Activated T-cell treated with anti-CD3 and anti-CD28 coated beads, Interleukin-2, amount 50 U/mL, for 72 hours (primary cell): Measurements from ENCODE around the gene DHX58. TPM values are rescaled to one million over a fixed set of nuclear protein-coding genes. Genes with fewer than 3 reads are reported as not detected.
A peak's percentile ranks its signal among the peaks of the same experiment; 100 is the strongest.

Experiments used
- ATAC-seq, 2 donors: fragments of 150-1000 bp; cut with Tn5 transposase; replicated peaks in 1 of 2; 2 replicates each; pipeline ENCODE4 v1.10.0; 2021; ENCODE audit warnings: moderate library complexity in 2 of 2, mild to moderate bottlenecking in 1 of 2
- DNase-seq, 2 donors: peaks; one replicate each; pipeline ENCODE4 v3.0.0; 2021 to 2022; ENCODE audit warnings: mixed read lengths in 1 of 2
- H3K27ac Mint-ChIP-seq: one replicate; pipeline ENCODE4 v1.8.0; 2022; ENCODE audit warnings: mild to moderate bottlenecking, moderate library complexity, mixed read lengths
- H3K27me3 Mint-ChIP-seq: one replicate; pipeline ENCODE4 v1.8.0; 2022; ENCODE audit warnings: low read depth, mixed read lengths
- H3K36me3 Mint-ChIP-seq, 2 donors: one replicate each; pipeline ENCODE4 v1.8.0; 2022; ENCODE audit warnings: mixed read lengths in 2 of 2, mild to moderate bottlenecking in 1 of 2; ENCODE audit not compliant: insufficient read depth in 2 of 2
- H3K4me1 Mint-ChIP-seq: one replicate; pipeline ENCODE4 v1.8.0; 2022; ENCODE audit warnings: low read depth, mixed read lengths
- H3K4me3 Mint-ChIP-seq, 2 donors: one replicate each; pipeline ENCODE4 v1.8.0; 2022; ENCODE audit warnings: mild to moderate bottlenecking in 2 of 2, mixed read lengths in 2 of 2, moderate library complexity in 2 of 2
- H3K9me3 Mint-ChIP-seq, 2 donors: one replicate each; pipeline ENCODE4 v1.8.0; 2022; ENCODE audit warnings: mixed read lengths in 2 of 2
- total RNA-seq, 2 donors: library from RNA; stranded (reverse); gene quantifications; one replicate each; pipeline ENCODE4 v1.2.3, GENCODE V29; 2022

The DHX58 gene
- total RNA-seq, 2 donors from 2014 or later = 33.2 to 62.0 TPM

DNA sequence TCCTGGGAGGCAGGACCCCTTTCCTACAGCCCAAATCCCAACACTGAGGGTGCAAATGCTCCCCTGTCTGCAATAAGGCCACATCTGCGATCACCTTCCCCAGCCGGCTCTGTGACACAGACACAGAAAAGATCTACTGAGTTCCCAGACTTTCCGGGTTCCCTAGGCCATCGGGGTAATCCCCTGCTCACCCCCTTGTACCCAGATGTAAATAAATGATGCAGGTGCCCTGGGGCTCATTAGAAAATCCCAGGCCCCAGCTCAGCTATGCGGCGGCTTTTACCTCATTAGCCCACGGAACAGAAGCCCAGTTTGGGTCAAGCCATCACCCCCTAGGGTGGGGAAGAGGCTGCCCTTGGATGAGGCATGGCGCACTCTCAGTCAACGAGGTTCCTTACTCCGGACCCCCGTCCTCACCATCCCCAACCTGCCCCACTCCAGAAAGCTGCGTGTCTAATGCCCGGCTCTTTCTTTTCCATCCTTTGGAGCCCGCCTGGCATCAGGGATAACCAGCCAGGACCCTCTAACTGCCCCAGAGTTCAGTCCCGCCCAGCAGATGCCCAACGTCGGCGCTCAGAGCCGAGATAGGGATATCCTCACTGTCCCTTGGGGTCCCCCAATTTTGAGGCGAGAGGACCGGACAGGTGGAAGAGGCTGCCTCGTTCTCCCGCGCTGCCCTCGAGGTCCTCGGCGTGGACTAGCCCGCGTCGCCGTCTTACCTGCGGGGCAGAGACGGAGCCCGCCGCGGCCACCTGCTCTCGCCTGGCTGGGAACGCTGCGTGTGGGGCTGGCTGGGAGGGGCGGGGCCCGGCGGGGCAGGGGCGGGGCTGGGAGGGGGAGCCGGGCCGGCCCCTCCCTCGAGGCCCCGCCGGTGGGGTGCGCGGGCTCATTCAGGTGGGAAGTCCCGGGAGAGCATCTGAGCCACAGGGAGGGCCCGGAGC is 14.6 kb downstream of the DHX58 start, which contains the start of gene ZNF385C:
ZNF385C (minus strand) TSS at position 783 of the 941 bp plus-strand sequence. CDS start 35,417 bp downstream, outside the sequence.
- H3K4me3 Mint-ChIP-seq = peak within 1 kb of the TSS; percentile 61 to 63
- no peaks in the 10 kb centered on the region for H3K9me3 Mint-ChIP-seq
- peaks cover 22% of the 10 kb centered on the region for H3K27me3 Mint-ChIP-seq
- H3K36me3 Mint-ChIP-seq = no peaks in the 10 kb centered on the region
- peaks cover 10% of the 10 kb centered on the region for H3K4me1 Mint-ChIP-seq
- no peak within 1 kb of the TSS for H3K27ac Mint-ChIP-seq
- DNase-seq = peak in 1 of 2 donors; percentile 45
- ATAC-seq = peak; percentile 72 to 73

GRCh38 chr17:42096360-42097111 is 16.0 kb downstream of the DHX58 start:
- Mint-ChIP-seq H3K9me3 (no peaks in the 10 kb centered on the region), H3K27ac (no peak overlapping the region), H3K4me3 (no peak overlapping the region), H3K36me3 (no peaks in the 10 kb centered on the region), H3K27me3 (peaks cover 22% of the 10 kb centered on the region), H3K4me1 (peaks cover 10% of the 10 kb centered on the region)
- no peak for DNase-seq
- no peak for ATAC-seq

- ATAC-seq = no peak
Observed at GRCh38 chr17:42094375-42095069, 18.0 kb downstream of the DHX58 start.

GRCh38 chr17:42092939-42093338 is 19.6 kb downstream of the DHX58 start:
- Mint-ChIP-seq H3K4me3 (no peak overlapping the region), H3K36me3 (no peaks in the 10 kb centered on the region), H3K27me3 (peaks cover 26% of the 10 kb centered on the region), H3K9me3 (no peaks in the 10 kb centered on the region), H3K4me1 (peaks cover 7% of the 10 kb centered on the region), H3K27ac (no peak overlapping the region)
- no peak for DNase-seq
- no peak for ATAC-seq

More at GRCh38 chr17:42094375-42095069, 18.0 kb downstream of the DHX58 start:
- H3K9me3 Mint-ChIP-seq = no peaks in the 10 kb centered on the region
- H3K4me1 Mint-ChIP-seq = peaks cover 10% of the 10 kb centered on the region
- no peak for DNase-seq
- H3K4me3 Mint-ChIP-seq = no peak overlapping the region
- H3K27ac Mint-ChIP-seq = no peak overlapping the region
- H3K27me3 Mint-ChIP-seq = peaks cover 24% of the 10 kb centered on the region
- no peaks in the 10 kb centered on the region for H3K36me3 Mint-ChIP-seq

- no peaks in the 10 kb centered on the region for H3K36me3 Mint-ChIP-seq
- no peak overlapping the region for H3K4me3 Mint-ChIP-seq
- no peak for ATAC-seq
- H3K27ac Mint-ChIP-seq = no peak overlapping the region
- H3K27me3 Mint-ChIP-seq = peaks cover 8% of the 10 kb centered on the region
- H3K9me3 Mint-ChIP-seq = no peaks in the 10 kb centered on the region
- H3K4me1 Mint-ChIP-seq = no peaks in the 10 kb centered on the region
- no peak for DNase-seq
Observed at GRCh38 chr17:42090964-42091790, 21.3 kb downstream of the DHX58 start.

DNA sequence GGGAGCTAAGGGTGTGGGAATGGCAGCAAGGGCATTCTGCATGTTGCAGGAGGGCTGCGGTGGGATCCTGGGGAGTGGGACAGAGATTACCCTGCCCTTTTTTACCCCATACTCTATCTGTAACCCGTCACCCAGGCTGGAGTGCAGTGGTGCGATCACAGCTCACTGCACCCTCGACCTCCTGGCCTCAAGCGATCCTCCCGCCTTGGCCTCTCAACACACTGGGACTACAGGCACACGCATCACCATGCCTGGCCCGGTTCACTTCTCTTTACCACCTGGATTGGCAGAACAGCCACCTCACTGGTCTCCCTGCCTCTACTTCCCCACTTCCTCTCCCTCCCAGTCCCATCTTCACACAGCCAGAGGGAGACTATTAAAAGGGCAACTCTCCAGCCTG is 23.8 kb downstream of the DHX58 start:
- no peaks in the 10 kb centered on the region for H3K9me3 Mint-ChIP-seq
- H3K27me3 Mint-ChIP-seq = peaks cover 7% of the 10 kb centered on the region
- H3K4me3 Mint-ChIP-seq = no peak overlapping the region
- ATAC-seq (no peak), DNase-seq (no peak)
- H3K27ac Mint-ChIP-seq = no peak overlapping the region
- H3K4me1 Mint-ChIP-seq = no peaks in the 10 kb centered on the region
- no peaks in the 10 kb centered on the region for H3K36me3 Mint-ChIP-seq

DNA sequence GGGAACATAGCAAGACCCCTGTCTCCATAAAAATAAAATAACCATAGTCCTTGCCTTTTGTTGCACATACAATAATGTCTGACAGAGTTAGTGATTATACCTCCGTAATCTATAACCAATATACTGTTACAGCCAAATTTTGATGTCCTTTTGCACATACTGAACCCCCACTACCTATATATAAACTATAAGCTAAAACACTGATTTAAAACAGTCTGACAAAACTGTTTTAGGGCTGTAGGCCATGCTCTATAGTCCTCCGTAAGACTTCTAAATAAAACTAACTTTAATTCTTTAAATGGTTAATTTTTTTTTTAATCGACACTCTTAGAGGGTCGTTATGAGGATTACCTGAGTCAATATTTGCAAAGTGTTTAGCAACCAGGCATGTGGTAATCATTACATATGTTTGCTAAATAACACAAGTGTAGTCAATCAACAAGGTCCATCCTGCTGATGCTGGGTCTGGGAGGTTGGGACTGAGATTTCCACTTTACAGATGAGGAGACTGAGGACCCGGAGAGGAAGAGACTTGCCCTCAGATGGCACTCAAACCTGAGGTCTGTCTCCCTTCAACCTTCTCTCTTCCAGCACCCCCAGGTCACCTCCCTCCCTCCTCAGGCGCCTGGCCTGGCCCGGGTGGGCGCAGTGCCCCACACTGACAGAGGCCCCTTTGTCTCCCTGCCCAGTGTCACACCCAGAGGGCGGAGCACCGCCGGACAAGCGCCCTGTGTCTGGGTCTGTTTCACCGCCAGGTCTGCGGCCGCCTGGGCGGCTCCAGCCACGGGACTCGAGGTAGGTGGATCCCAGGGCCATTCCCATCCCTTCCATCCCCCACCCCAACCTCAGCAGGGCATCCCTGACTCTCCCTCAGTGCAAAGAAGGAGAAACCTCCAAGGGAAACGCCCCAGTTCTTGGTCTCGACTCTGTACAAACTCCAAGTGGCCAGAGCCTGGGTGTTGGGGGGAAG is 24.5 kb downstream of the DHX58 start:
- H3K4me1 Mint-ChIP-seq = no peaks in the 10 kb centered on the region
- peaks cover 7% of the 10 kb centered on the region for H3K27me3 Mint-ChIP-seq
- no peaks in the 10 kb centered on the region for H3K36me3 Mint-ChIP-seq
- no peak overlapping the region for H3K27ac Mint-ChIP-seq
- ATAC-seq = no peak
- no peak for DNase-seq
- no peaks in the 10 kb centered on the region for H3K9me3 Mint-ChIP-seq
- no peak overlapping the region for H3K4me3 Mint-ChIP-seq

DNA sequence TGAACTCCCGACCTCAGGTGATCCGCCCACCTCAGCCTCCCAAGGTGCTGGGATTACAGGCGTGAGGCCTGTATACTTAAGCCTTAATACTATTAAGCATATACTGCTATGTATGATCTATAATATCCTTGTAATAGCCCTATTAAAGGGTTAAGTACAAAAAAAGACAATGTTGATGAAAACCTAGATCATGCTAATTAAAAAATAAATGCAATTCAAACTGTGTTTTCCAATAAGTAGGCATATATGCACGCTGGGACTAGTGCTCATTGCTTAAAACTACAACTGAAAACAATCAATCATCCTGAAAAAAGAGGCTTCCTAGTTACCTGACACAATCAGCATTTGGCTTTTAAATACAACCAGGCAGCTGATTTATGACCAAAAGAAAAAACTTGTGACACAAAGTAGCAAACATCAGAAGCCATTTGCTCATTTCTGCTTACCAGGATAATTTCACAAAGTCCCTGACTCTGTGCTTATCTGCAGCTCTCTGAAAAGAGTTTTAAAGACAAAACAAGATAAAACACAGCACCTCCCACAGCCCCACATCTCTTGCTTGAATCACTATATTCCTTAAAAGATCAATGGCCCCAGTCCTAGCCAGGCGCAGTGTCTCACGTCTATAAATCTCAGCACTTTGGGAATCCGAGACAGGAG is 25.3 kb downstream of the DHX58 start:
- no peak for DNase-seq
- no peak for ATAC-seq
- H3K27ac Mint-ChIP-seq = no peak overlapping the region
- peaks cover 7% of the 10 kb centered on the region for H3K27me3 Mint-ChIP-seq
- H3K4me1 Mint-ChIP-seq = no peaks in the 10 kb centered on the region
- H3K9me3 Mint-ChIP-seq = no peaks in the 10 kb centered on the region
- no peak overlapping the region for H3K4me3 Mint-ChIP-seq
- no peaks in the 10 kb centered on the region for H3K36me3 Mint-ChIP-seq

DNA sequence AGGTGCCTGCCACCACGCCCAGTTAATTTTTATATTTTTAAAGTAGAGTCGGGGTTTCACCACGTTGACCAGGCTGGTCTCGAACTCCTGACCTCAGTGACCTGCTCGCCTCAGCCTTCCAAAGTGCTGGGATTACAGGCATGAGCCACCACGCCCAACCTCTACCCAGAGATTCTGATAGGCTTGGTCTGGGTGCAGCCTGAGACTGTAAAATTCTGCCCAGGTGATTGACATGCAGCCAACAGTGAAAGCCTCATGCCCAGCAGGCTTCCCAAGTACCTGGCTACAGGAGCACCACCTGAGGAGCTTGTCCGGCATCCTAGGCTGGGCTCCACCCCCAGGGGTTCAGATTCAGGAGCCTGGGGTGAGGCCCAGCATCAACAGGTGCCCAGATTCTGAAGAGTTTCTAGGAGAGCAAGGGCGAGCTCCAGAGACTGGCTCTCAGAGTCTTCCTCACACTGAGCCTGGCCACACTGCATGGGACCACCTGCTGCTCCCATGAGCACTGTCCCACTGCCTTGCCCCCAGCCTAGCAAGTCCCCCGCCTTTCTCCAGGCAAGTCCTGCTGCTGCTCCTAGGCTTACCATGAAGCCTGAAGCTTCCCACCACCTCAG is 30.9 kb downstream of the DHX58 start:
- Mint-ChIP-seq H3K4me3 (no peak overlapping the region), H3K9me3 (no peaks in the 10 kb centered on the region), H3K27ac (no peak overlapping the region), H3K4me1 (no peaks in the 10 kb centered on the region), H3K27me3 (no peaks in the 10 kb centered on the region), H3K36me3 (no peaks in the 10 kb centered on the region)
- DNase-seq (no peak), ATAC-seq (no peak)

DNA sequence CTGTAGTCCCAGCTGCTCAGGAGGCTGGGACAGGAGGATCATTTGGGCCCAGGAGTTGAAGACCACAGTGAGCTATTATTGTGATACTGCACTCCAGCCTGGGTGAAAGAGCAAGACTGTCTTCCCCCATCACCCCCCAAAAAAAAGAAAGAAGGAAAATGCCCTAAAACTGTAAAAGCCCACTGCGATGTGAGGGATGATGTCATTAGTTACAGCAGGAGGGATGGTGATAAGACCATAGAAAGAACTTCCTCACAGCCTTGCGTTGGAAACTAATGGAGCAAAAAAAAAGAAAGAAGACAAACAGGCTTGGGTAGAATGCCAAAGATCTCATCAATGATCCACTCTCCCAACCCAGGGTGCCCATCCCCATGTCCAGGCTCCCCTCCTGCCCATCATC is 33.0 kb downstream of the DHX58 start:
- ATAC-seq (no peak), DNase-seq (no peak)
- Mint-ChIP-seq H3K27ac (no peak overlapping the region), H3K9me3 (no peaks in the 10 kb centered on the region), H3K36me3 (no peaks in the 10 kb centered on the region), H3K4me1 (no peaks in the 10 kb centered on the region), H3K27me3 (no peaks in the 10 kb centered on the region), H3K4me3 (no peak overlapping the region)
